Thoracic aorta (tissue), 2 donors: ENCODE measurements around the gene NGLY1. TPM values are rescaled to one million over a fixed set of nuclear protein-coding genes. Genes with fewer than 3 reads are reported as not detected.

Experiments
- ATAC-seq: fragments of 150-250 bp; one replicate; pipeline ENCODE4 v1.8.0; 2017; ENCODE audit warnings: low read depth; ENCODE audit not compliant: insufficient number of reproducible peaks, low FRiP score
- DNase-seq: peaks from one replicate; pipeline ENCODE4 v3.0.0-alpha.2; 2020; ENCODE audit warnings: low spot score
- H3K27ac ChIP-seq, 2 donors: fragments of 200-600 bp; sonication (generic); 1 replicate in 1 of 2; 2 replicates in 1 of 2; pipeline ENCODE4 v1.5.1; 2016; ENCODE audit warnings: mild to moderate bottlenecking in 2 of 2, moderate library complexity in 2 of 2
- H3K27me3 ChIP-seq: fragments of 200-600 bp; sonication (generic); replicated peaks from 2 replicates; pipeline ENCODE4 v1.6.0; 2016; ENCODE audit warnings: mild to moderate bottlenecking; ENCODE audit not compliant: insufficient read depth
- H3K36me3 ChIP-seq: fragments of 200-600 bp; sonication (generic); one replicate; pipeline ENCODE4 v1.5.1; 2016
- H3K4me1 ChIP-seq, 2 donors: fragments of 200-600 bp; sonication (generic); 1 replicate in 1 of 2; 2 replicates in 1 of 2; pipeline versions ENCODE4 v1.5.1 to v1.6.0; 2016; ENCODE audit warnings: low read depth in 2 of 2, mild to moderate bottlenecking in 1 of 2; ENCODE audit not compliant: control insufficient read depth in 1 of 2
- H3K4me3 ChIP-seq: fragments of 200-600 bp; sonication (generic); 2 replicates; pipeline ENCODE4 v1.5.1; 2016; ENCODE audit warnings: mild to moderate bottlenecking
- H3K9me3 ChIP-seq: fragments of 200-600 bp; sonication (generic); 2 replicates; pipeline ENCODE4 v1.5.1; 2016
- CTCF ChIP-seq: fragments of 200-600 bp; sonication (generic); IDR thresholded peaks from one replicate; pipeline ENCODE4 v1.5.1; 2019; ENCODE audit warnings: antibody characterized with exemption
- total RNA-seq, 2 donors: library from RNA; depleted of rRNA; stranded (reverse); fragments of >200 nt; gene quantifications; one replicate each; pipeline versions ENCODE4 v1.1.0 to v1.2.3, GENCODE V29; 2016

The NGLY1 gene
- total RNA-seq, 2 donors from 2014 or later = 16.5 to 26.9 TPM

- Histone ChIP-seq H3K9me3 (no peaks in the 10 kb centered on the region), H3K4me3 (no peak overlapping the region), H3K27ac (no peak overlapping the region), H3K27me3 (no peaks in the 10 kb centered on the region), H3K36me3 (no peaks in the 10 kb centered on the region), H3K4me1 (no peaks in the 10 kb centered on the region)
- TF ChIP-seq CTCF = no peak
- no peak for DNase-seq
- ATAC-seq = no peak
Observed at GRCh38 chr3:25817638-25818037, 34.4 kb upstream of the NGLY1 start.

- no peaks in the 10 kb centered on the region for H3K36me3 ChIP-seq
- no peak overlapping the region for H3K27ac ChIP-seq
- no peaks in the 10 kb centered on the region for H3K9me3 ChIP-seq
- TF ChIP-seq CTCF = no peak
- no peaks in the 10 kb centered on the region for H3K4me1 ChIP-seq
- no peak overlapping the region for H3K4me3 ChIP-seq
- no peaks in the 10 kb centered on the region for H3K27me3 ChIP-seq
- ATAC-seq = no peak
- no peak for DNase-seq
Observed at GRCh38 chr3:25817107-25817506, 33.9 kb upstream of the NGLY1 start.

- ATAC-seq (no peak), DNase-seq (no peak)
- Histone ChIP-seq H3K27ac (no peak overlapping the region), H3K4me1 (no peaks in the 10 kb centered on the region), H3K9me3 (no peaks in the 10 kb centered on the region), H3K36me3 (no peaks in the 10 kb centered on the region), H3K4me3 (no peak overlapping the region), H3K27me3 (no peaks in the 10 kb centered on the region)
- TF ChIP-seq CTCF = no peak
Observed at GRCh38 chr3:25812644-25813043, 29.4 kb upstream of the NGLY1 start.

- Histone ChIP-seq H3K4me1 (no peaks in the 10 kb centered on the region), H3K4me3 (no peak overlapping the region)
- no peak for ATAC-seq
Observed at GRCh38 chr3:25804676-25805075, 21.4 kb upstream of the NGLY1 start.

GRCh38 chr3:25803833-25804232, 20.6 kb upstream of the NGLY1 start:
- no peak overlapping the region for H3K4me3 ChIP-seq
- no peak for TF ChIP-seq CTCF
- no peaks in the 10 kb centered on the region for H3K27me3 ChIP-seq
- DNase-seq = no peak
- ATAC-seq = no peak
- no peaks in the 10 kb centered on the region for H3K9me3 ChIP-seq
- no peaks in the 10 kb centered on the region for H3K36me3 ChIP-seq
- no peaks in the 10 kb centered on the region for H3K4me1 ChIP-seq
- no peak overlapping the region for H3K27ac ChIP-seq

More at GRCh38 chr3:25804676-25805075, 21.4 kb upstream of the NGLY1 start:
- no peaks in the 10 kb centered on the region for H3K36me3 ChIP-seq
- no peaks in the 10 kb centered on the region for H3K9me3 ChIP-seq
- H3K27ac ChIP-seq = no peak overlapping the region
- H3K27me3 ChIP-seq = no peaks in the 10 kb centered on the region
- DNase-seq = no peak
- no peak for TF ChIP-seq CTCF
